Activated T-helper 1 cell treated with anti-CD3 and anti-CD28 coated beads, Interleukin-12 subunit alpha, Interleukin-12 subunit beta, Interleukin-2, Interleukin-4 antibody, amounts not matched to agents 30 ng/mL and 10 ng/mL and 1 ng/mL, durations not matched to agents 14 hours and 24 hours and 36 hours (primary cell): ENCODE results near the gene GFOD1. TPM values are rescaled to one million over a fixed set of nuclear protein-coding genes. Genes with fewer than 3 reads are reported as not detected.
"Not testable (repeated sequence)": the region's sequence is repeated elsewhere in the genome, so short reads cannot be mapped to it uniquely, and the experiment has no call there.

Source experiments
- DNase-seq: peaks from one replicate; pipeline ENCODE4 v3.0.0; 2021; ENCODE audit warnings: low spot score
- H3K27ac Mint-ChIP-seq: one replicate; pipeline ENCODE4 v1.8.0; 2021; ENCODE audit warnings: mild to moderate bottlenecking, mixed read lengths
- H3K27me3 Mint-ChIP-seq: one replicate; pipeline ENCODE4 v1.8.0; 2022; ENCODE audit warnings: mild to moderate bottlenecking, moderate library complexity, mixed read lengths; ENCODE audit not compliant: insufficient read depth
- H3K36me3 Mint-ChIP-seq: one replicate; pipeline ENCODE4 v1.8.0; 2021; ENCODE audit warnings: low read depth, mixed read lengths
- H3K4me1 Mint-ChIP-seq: one replicate; pipeline ENCODE4 v1.8.0; 2021; ENCODE audit warnings: low read depth, mixed read lengths
- H3K4me3 Mint-ChIP-seq: one replicate; pipeline ENCODE4 v1.8.0; 2021; ENCODE audit warnings: mild to moderate bottlenecking, moderate library complexity, mixed read lengths
- H3K9me3 Mint-ChIP-seq: one replicate; pipeline ENCODE4 v1.8.0; 2021; ENCODE audit warnings: mixed read lengths
- intact Hi-C: fragments of 100-400 bp; cut with micrococcal nuclease; formaldehyde crosslinking; loops from one replicate; pipeline ENCODE4 v1.15.1; 2024
- total RNA-seq: library from RNA; stranded (reverse); gene quantifications from 2 replicates; pipeline ENCODE4 v1.2.3, GENCODE V29; 2022

Gene GFOD1
- total RNA-seq, 1 donor from 2014 or later: 13.6 TPM

GRCh38 chr6:13336553-13336952 is 150.8 kb downstream of the GFOD1 start:
- peaks cover 43% of the 10 kb centered on the region for H3K4me1 Mint-ChIP-seq
- peaks cover 9% of the 10 kb centered on the region for H3K27me3 Mint-ChIP-seq
- intact Hi-C loops: loop anchor here (1.0 to 5.0 kb wide), 9 partner anchors 20 to 730 kb away; no protein-coding TSS in a partner anchor
- H3K9me3 Mint-ChIP-seq: no peaks in the 10 kb centered on the region
- H3K36me3 Mint-ChIP-seq: no peaks in the 10 kb centered on the region
- peak; percentile 60 for DNase-seq
- no peak overlapping the region for H3K27ac Mint-ChIP-seq
- no peak overlapping the region for H3K4me3 Mint-ChIP-seq

- Mint-ChIP-seq H3K4me1 (peaks cover 33% of the 10 kb centered on the region), H3K4me3 (no peak overlapping the region), H3K27me3 (peaks cover 9% of the 10 kb centered on the region), H3K9me3 (no peaks in the 10 kb centered on the region), H3K27ac (no peak overlapping the region), H3K36me3 (no peaks in the 10 kb centered on the region)
- no peak for DNase-seq
- intact Hi-C loops: loop anchor here (5.0 kb wide), 2 partner anchors 42 to 132 kb away; no protein-coding TSS in a partner anchor
Observed at GRCh38 chr6:13334953-13335352, 152.4 kb downstream of the GFOD1 start.

- no peak overlapping the region for H3K27ac Mint-ChIP-seq
- H3K4me1 Mint-ChIP-seq: peaks cover 34% of the 10 kb centered on the region
- H3K9me3 Mint-ChIP-seq: no peaks in the 10 kb centered on the region
- intact Hi-C loops: loop anchor here (1.0 kb wide), 2 partner anchors 137 to 421 kb away; no protein-coding TSS in a partner anchor
- H3K4me3 Mint-ChIP-seq: no peak overlapping the region
- DNase-seq: no peak
- H3K36me3 Mint-ChIP-seq: no peaks in the 10 kb centered on the region
- peaks cover 6% of the 10 kb centered on the region for H3K27me3 Mint-ChIP-seq
Observed at GRCh38 chr6:13332349-13332706, 155.1 kb downstream of the GFOD1 start.

DNA sequence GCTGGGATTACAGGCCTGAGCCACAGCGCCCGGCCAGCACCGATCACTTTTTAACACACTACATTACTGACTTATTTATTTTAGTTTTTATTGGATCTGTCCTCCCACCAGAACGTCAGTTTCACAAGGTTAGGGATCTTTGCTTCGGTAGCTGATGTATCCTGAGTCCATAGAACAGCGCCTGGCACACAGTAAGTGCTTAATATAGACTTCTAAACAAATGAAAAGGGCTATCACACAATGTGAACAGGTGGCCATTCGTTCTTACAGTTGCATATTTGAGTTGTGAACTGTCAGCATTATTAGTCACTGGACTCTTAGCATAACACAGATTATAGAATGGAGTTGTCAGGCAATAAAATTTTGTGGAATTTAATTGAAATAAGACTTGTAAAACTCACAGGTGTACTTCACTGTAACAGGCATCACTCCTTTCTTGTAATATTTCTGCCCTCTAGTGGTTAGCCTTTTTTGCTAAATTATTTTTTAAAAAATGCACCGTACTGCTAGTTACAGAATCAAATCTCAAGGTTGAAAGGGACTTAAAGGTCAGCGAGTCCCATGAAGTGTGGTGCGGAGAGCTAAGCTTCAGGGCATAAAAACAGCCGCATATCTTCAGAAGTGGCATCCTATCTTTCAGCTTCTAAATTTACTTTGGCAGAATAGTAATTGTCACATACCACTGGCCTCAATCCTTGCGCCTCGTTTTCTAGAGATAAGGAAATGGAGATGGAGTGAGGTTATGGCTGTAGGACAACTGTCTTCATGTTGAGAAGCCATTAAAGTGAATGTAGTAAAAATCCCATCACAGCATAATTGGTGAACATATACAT is 155.7 kb downstream of the GFOD1 start:
- H3K4me1 Mint-ChIP-seq: peaks cover 39% of the 10 kb centered on the region
- DNase-seq: no peak

DNA sequence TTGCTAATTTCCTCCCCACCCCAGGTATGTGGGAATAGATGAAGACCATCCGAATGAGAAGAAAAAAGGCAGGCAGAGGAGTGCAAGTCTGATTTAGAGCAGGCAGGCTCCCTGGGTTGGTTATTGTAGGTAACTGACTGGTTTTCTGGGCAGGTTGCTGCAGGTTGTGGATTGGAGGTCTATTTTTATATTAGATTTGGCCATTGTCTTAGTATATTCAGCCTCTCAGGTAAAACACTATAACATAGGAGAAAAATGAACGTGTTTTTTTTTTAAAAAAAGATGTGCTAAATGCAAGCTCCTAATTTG is 158.6 kb downstream of the GFOD1 start:
- H3K9me3 Mint-ChIP-seq: no peaks in the 10 kb centered on the region
- H3K4me1 Mint-ChIP-seq: peaks cover 38% of the 10 kb centered on the region
- H3K4me3 Mint-ChIP-seq: peak overlapping the region; percentile 84
- H3K27ac Mint-ChIP-seq: peak overlapping the region; percentile 92
- DNase-seq: no peak
- intact Hi-C loops: loop anchor here (1.0 to 5.0 kb wide), 12 partner anchors 26 to 692 kb away; partner anchors contain the start of genes GFOD1, MCUR1, NOL7 and RANBP9
- H3K36me3 Mint-ChIP-seq: peaks cover 12% of the 10 kb centered on the region
- peaks cover 4% of the 10 kb centered on the region for H3K27me3 Mint-ChIP-seq

More for the DNA sequence above, 155.7 kb downstream of the GFOD1 start:
- Mint-ChIP-seq H3K9me3 (no peaks in the 10 kb centered on the region), H3K27me3 (peaks cover 6% of the 10 kb centered on the region), H3K36me3 (no peaks in the 10 kb centered on the region), H3K27ac (no peak overlapping the region), H3K4me3 (no peak overlapping the region)
- intact Hi-C loops: loop anchor here (1.0 kb wide), 2 partner anchors 136 to 420 kb away; no protein-coding TSS in a partner anchor

- Mint-ChIP-seq H3K27ac (peak within 1 kb of the TSS; percentile 92), H3K4me3 (peak within 1 kb of the TSS; percentile 84), H3K9me3 (no peaks in the 10 kb centered on the region), H3K4me1 (peaks cover 38% of the 10 kb centered on the region), H3K36me3 (peaks cover 12% of the 10 kb centered on the region), H3K27me3 (peaks cover 2% of the 10 kb centered on the region)
- DNase-seq: peak; percentile 93
- intact Hi-C loops: loop anchor here (1.0 to 5.0 kb wide), 12 partner anchors 25 to 691 kb away; partner anchors contain the start of genes GFOD1, MCUR1, NOL7 and RANBP9
Observed at GRCh38 chr6:13328076-13328874, 159.1 kb downstream of the GFOD1 start, which contains the start of gene TBC1D7. TBC1D7 (minus strand) TSS chr6:13328537; CDS start chr6:13326898, 1,639 bp downstream.

- peaks cover 38% of the 10 kb centered on the region for H3K4me1 Mint-ChIP-seq
- no peak for DNase-seq
- H3K36me3 Mint-ChIP-seq: peaks cover 12% of the 10 kb centered on the region
- intact Hi-C loops: loop anchor here (1.0 to 5.0 kb wide), 12 partner anchors 24 to 690 kb away; partner anchors contain the start of genes GFOD1, MCUR1, NOL7 and RANBP9
- peak overlapping the region; percentile 82 for H3K27ac Mint-ChIP-seq
- no peaks in the 10 kb centered on the region for H3K27me3 Mint-ChIP-seq
- no peaks in the 10 kb centered on the region for H3K9me3 Mint-ChIP-seq
- H3K4me3 Mint-ChIP-seq: peak overlapping the region; percentile 84
Observed at GRCh38 chr6:13327691-13328075, 159.7 kb downstream of the GFOD1 start.

- H3K4me1 Mint-ChIP-seq: peaks cover 30% of the 10 kb centered on the region
- not testable (repeated sequence) for H3K9me3 Mint-ChIP-seq, DNase-seq, H3K27me3 Mint-ChIP-seq, H3K27ac Mint-ChIP-seq
- H3K36me3 Mint-ChIP-seq: peaks cover 17% of the 10 kb centered on the region
- intact Hi-C loops: loop anchor here (5.0 kb wide), 4 partner anchors 369 to 689 kb away; partner anchors contain the start of genes MCUR1 and RANBP9
- H3K4me3 Mint-ChIP-seq: peak overlapping the region; percentile 6
Observed at GRCh38 chr6:13326031-13326586, 161.3 kb downstream of the GFOD1 start.

DNA sequence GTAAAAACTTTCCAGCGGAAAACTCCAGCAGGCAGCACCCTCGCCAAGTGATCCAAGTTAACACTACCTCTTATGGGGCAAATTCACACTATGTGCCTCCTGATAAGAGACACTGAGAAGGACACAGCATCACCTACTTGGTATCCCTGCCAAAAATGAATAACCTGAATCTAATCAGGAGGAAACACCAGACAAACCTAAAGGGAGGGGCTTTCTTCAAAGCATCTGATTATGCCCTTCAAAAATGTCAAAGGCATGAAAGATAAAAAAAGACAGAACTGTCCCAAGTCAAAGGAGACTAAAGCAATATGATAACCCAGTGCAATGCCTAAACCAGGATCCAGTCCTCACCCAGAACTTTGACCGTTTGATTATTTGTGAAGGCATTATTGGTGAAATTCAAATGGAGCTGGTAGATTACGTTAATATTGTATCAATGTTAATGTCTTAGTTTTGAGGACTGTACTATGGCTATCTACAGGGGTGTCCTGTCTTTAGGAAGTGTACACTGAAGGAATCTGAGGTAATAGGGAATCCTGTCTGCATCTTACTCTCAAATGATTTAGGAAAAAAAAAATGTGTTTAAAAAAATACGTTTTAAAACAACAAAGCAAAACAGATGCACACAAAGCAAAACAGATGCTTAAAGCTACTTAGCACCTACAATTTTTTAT is 167.4 kb downstream of the GFOD1 start:
- H3K27me3 Mint-ChIP-seq: no peaks in the 10 kb centered on the region
- no peak overlapping the region for H3K4me3 Mint-ChIP-seq
- intact Hi-C loops: no loop called here
- DNase-seq: no peak
- no peaks in the 10 kb centered on the region for H3K4me1 Mint-ChIP-seq
- peaks cover 49% of the 10 kb centered on the region for H3K36me3 Mint-ChIP-seq
- no peaks in the 10 kb centered on the region for H3K9me3 Mint-ChIP-seq
- no peak overlapping the region for H3K27ac Mint-ChIP-seq

DNA sequence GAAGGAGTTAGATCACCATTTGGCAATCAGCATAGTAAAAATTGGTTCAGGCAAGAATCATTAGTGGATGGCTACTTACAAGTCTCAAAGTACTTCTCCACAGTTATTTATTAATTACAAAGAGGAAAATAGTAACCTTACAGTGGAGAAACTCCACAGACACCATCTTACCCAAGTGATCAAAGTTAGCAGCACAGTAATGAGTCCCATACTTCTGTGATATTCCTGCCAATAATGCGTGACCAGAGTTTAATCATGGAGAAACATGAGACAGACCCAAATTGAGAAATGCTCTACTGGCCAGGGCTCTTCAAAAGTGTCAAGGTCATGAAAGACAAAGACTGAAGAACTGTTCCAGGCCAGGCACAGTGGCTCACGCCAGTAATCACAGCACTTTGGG is 168.6 kb downstream of the GFOD1 start:
- H3K27ac Mint-ChIP-seq: no peak overlapping the region
- no peaks in the 10 kb centered on the region for H3K4me1 Mint-ChIP-seq
- DNase-seq: no peak
- no peaks in the 10 kb centered on the region for H3K27me3 Mint-ChIP-seq
- H3K36me3 Mint-ChIP-seq: peaks cover 44% of the 10 kb centered on the region
- intact Hi-C loops: no loop called here
- H3K9me3 Mint-ChIP-seq: no peaks in the 10 kb centered on the region
- H3K4me3 Mint-ChIP-seq: no peak overlapping the region

GRCh38 chr6:13315896-13316295 is 171.5 kb downstream of the GFOD1 start:
- H3K36me3 Mint-ChIP-seq: peaks cover 57% of the 10 kb centered on the region
- H3K27me3 Mint-ChIP-seq: no peaks in the 10 kb centered on the region
- intact Hi-C loops: no loop called here
- H3K9me3 Mint-ChIP-seq: no peaks in the 10 kb centered on the region
- H3K4me3 Mint-ChIP-seq: no peak overlapping the region
- H3K27ac Mint-ChIP-seq: no peak overlapping the region
- no peak for DNase-seq
- no peaks in the 10 kb centered on the region for H3K4me1 Mint-ChIP-seq

- Mint-ChIP-seq H3K27ac (no peak overlapping the region), H3K9me3 (no peaks in the 10 kb centered on the region), H3K4me1 (no peaks in the 10 kb centered on the region), H3K4me3 (no peak overlapping the region), H3K36me3 (peaks cover 50% of the 10 kb centered on the region), H3K27me3 (no peaks in the 10 kb centered on the region)
- DNase-seq: no peak
- intact Hi-C loops: no loop called here
Observed at GRCh38 chr6:13314806-13315205, 172.6 kb downstream of the GFOD1 start.
